ENCODE data around the gene PSMG2. TPM values are rescaled to one million over a fixed set of nuclear protein-coding genes. Genes with fewer than 3 reads are reported as not detected.
A peak's percentile ranks its signal among the peaks of the same experiment; 100 is the strongest.

The PSMG2 gene
- total and polyA plus RNA-seq, 7 donors: 78.1 to 105 (median 90.7) TPM

- Histone ChIP-seq H3K36me3 (no peaks in the 10 kb centered on the region), H3K27ac (peak within 1 kb of the TSS; percentile 98), H3K9me3 (no peaks in the 10 kb centered on the region), H3K4me3 (peak within 1 kb of the TSS; percentile 72 to 92 (median 82)), H3K4me1 (peaks cover 0 to 25% (median 12%) of the 10 kb centered on the region in 4 donors), H3K27me3 (no peaks in the 10 kb centered on the region)
- intact Hi-C loops (cut with DNase I): loop anchor here (5.0 to 10.0 kb wide), 5 partner anchors 224 to 803 kb away; partner anchors contain the start of genes AFG3L2, CHMP1B, PRELID3A and PTPN2
- 1% methylated on average over 112 of the region's 112 CpGs for WGBS, 2 donors
- TF ChIP-seq POLR2A (IDR thresholded peaks at IDR 0.05) (no peak), POLR2AphosphoS5 (IDR thresholded peaks at IDR 0.05) (peak in 3 of 4 donors; percentile 56 to 74 (median 61))
- DNase-seq: peak; percentile 86
These were observed 45.0 kb upstream of the PSMG2 start, which contains the start of gene SPIRE1 for GRCh38 chr18:12657684-12658425. TSS of gene SPIRE1 (minus strand) at chr18:12658107. CDS start at chr18:12657866, 241 bp downstream.

- TF ChIP-seq EP300 (IDR thresholded peaks at IDR 0.05) (no peak), POLR2A (IDR thresholded peaks at IDR 0.05) (no peak), CTCF (IDR thresholded peaks at IDR 0.05) (no peak), POLR2AphosphoS5 (IDR thresholded peaks at IDR 0.05) (no peak)
- WGBS, 2 donors: 12 to 18% methylated on average over 42 of the region's 42 CpGs
- intact Hi-C loops (cut with DNase I): loop anchor here (5.0 to 10.0 kb wide), 5 partner anchors 224 to 804 kb away; partner anchors contain the start of genes AFG3L2, CHMP1B, PRELID3A and PTPN2
- no peaks in the 10 kb centered on the region for H3K9me3 ChIP-seq
- peak overlapping the region; percentile 98 for H3K27ac ChIP-seq
- no peaks in the 10 kb centered on the region for H3K36me3 ChIP-seq
- H3K4me3 ChIP-seq: peak overlapping the region; percentile 72 to 92 (median 82)
- peaks cover 0 to 25% (median 11%) of the 10 kb centered on the region in 4 donors for H3K4me1 ChIP-seq
- H3K27me3 ChIP-seq: no peaks in the 10 kb centered on the region
- peak; percentile 77 for DNase-seq
These were observed 44.3 kb upstream of the PSMG2 start for GRCh38 chr18:12658426-12659138.

- intact Hi-C loops (cut with DNase I): loop anchor here (1.0 to 10.0 kb wide), 6 partner anchors 222 to 805 kb away; partner anchors contain the start of genes AFG3L2, CHMP1B, PRELID3A and PTPN2
- Histone ChIP-seq H3K4me1 (peaks cover 0 to 25% (median 11%) of the 10 kb centered on the region in 4 donors), H3K27ac (peak overlapping the region in 2 of 4 donors; percentile 98), H3K36me3 (no peaks in the 10 kb centered on the region), H3K4me3 (no peak overlapping the region), H3K27me3 (no peaks in the 10 kb centered on the region), H3K9me3 (no peaks in the 10 kb centered on the region)
- TF ChIP-seq POLR2AphosphoS5 (IDR thresholded peaks at IDR 0.05): peak in 1 of 4 donors; percentile 6
- TF ChIP-seq POLR2A (IDR thresholded peaks at IDR 0.05): no peak
- TF ChIP-seq CTCF (IDR thresholded peaks at IDR 0.05): peak; percentile 74 to 85 (median 80)
- no peak for TF ChIP-seq EP300 (IDR thresholded peaks at IDR 0.05)
- 85 to 90% methylated on average over 9 of the region's 9 CpGs for WGBS, 2 donors
- no peak for DNase-seq
These were observed 42.8 kb upstream of the PSMG2 start for GRCh38 chr18:12659904-12660605.

- Histone ChIP-seq H3K36me3 (peaks cover 0 to 20% (median 0%) of the 10 kb centered on the region in 4 donors), H3K4me3 (no peak overlapping the region), H3K4me1 (no peaks in the 10 kb centered on the region), H3K27ac (no peak overlapping the region), H3K27me3 (no peaks in the 10 kb centered on the region), H3K9me3 (no peaks in the 10 kb centered on the region)
- no peak for DNase-seq
- TF ChIP-seq CTCF (IDR thresholded peaks at IDR 0.05) (no peak), EP300 (IDR thresholded peaks at IDR 0.05) (no peak), POLR2AphosphoS5 (IDR thresholded peaks at IDR 0.05) (no peak), POLR2A (IDR thresholded peaks at IDR 0.05) (no peak)
- intact Hi-C loops (cut with DNase I): no loop called here
- WGBS, 2 donors: 93 to 96% methylated on average over 5 of the region's 5 CpGs
These were observed 34.8 kb upstream of the PSMG2 start for GRCh38 chr18:12668041-12668440.
